GM21786 (cell line): Measurements from ENCODE around the gene TMEM88.
"Not testable (repeated sequence)": the region's sequence is repeated elsewhere in the genome, so short reads cannot be mapped to it uniquely, and the experiment has no call there.

ENCODE experiments used
- ATAC-seq: cut with Tn5 transposase; IDR thresholded peaks from one replicate; pipeline ENCODE4 v1.9.1; 2021; ENCODE audit not compliant: unreplicated experiment

TMEM88 gene

GRCh38 chr17:7854851-7855659 lies at the start of gene TMEM88:
TMEM88 (plus strand) TSS chr17:7855066; CDS start chr17:7855075, 9 bp downstream.
- ATAC-seq, result no peak

- ATAC-seq, result no peak
These were observed 48.3 kb upstream of the TMEM88 start for GRCh38 chr17:7806587-7806986.

- ATAC-seq, result no peak
These were observed 47.7 kb upstream of the TMEM88 start for GRCh38 chr17:7807206-7807605.

GRCh38 chr17:7809086-7809790 lies 45.6 kb upstream of the TMEM88 start:
- ATAC-seq, result no peak

GRCh38 chr17:7809791-7810343 lies 45.0 kb upstream of the TMEM88 start:
- ATAC-seq, result not testable (repeated sequence)

- ATAC-seq, result no peak
These were observed 43.6 kb upstream of the TMEM88 start for GRCh38 chr17:7811251-7811650.

- ATAC-seq, result no peak
These were observed 39.9 kb upstream of the TMEM88 start for GRCh38 chr17:7814969-7815368.

GRCh38 chr17:7816926-7817642 lies 37.8 kb upstream of the TMEM88 start:
- no peak for ATAC-seq

- no peak for ATAC-seq
These were observed 37.3 kb upstream of the TMEM88 start for GRCh38 chr17:7817643-7817964.

GRCh38 chr17:7818026-7818425 lies 36.8 kb upstream of the TMEM88 start:
- no peak for ATAC-seq

- no peak for ATAC-seq
These were observed 35.9 kb upstream of the TMEM88 start for GRCh38 chr17:7818746-7819645.

GRCh38 chr17:7820231-7820630 lies 34.6 kb upstream of the TMEM88 start:
- ATAC-seq, result no peak

- ATAC-seq, result no peak
These were observed 32.7 kb upstream of the TMEM88 start for GRCh38 chr17:7822126-7822525.

GRCh38 chr17:7823581-7824001 lies 31.3 kb upstream of the TMEM88 start:
- ATAC-seq, result no peak

GRCh38 chr17:7824021-7824924 lies 30.6 kb upstream of the TMEM88 start:
- ATAC-seq, result no peak

GRCh38 chr17:7825206-7825990 lies 29.5 kb upstream of the TMEM88 start:
- no peak for ATAC-seq

GRCh38 chr17:7830616-7831015 lies 24.2 kb upstream of the TMEM88 start:
- no peak for ATAC-seq

GRCh38 chr17:7831233-7831632 lies 23.6 kb upstream of the TMEM88 start:
- ATAC-seq, result no peak

GRCh38 chr17:7832431-7832830 lies 22.4 kb upstream of the TMEM88 start:
- ATAC-seq, result no peak
